Forelimb muscle (tissue), 1 donor: Measurements from ENCODE around the gene NFKBIA. TPM values are rescaled to one million over a fixed set of nuclear protein-coding genes. Genes with fewer than 3 reads are reported as not detected.
"Not testable (repeated sequence)": the region's sequence is repeated elsewhere in the genome, so short reads cannot be mapped to it uniquely, and the experiment has no call there.

Experiments
- DNase-seq: peaks from one replicate; pipeline ENCODE4 v3.0.0-alpha.2; 2013; ENCODE audit warnings: low read depth
- polyA plus RNA-seq: library from polyadenylated mRNA; unstranded; fragments of 120-200 nt; gene quantifications from one replicate; pipeline ENCODE4 v1.2.1, GENCODE V29; 2013; ENCODE audit not compliant: insufficient read length

Gene NFKBIA
- polyA plus RNA-seq, 1 donor = 41.0 TPM

- DNase-seq = no peak
Observed at GRCh38 chr14:35408026-35408425, 3.5 kb upstream of the NFKBIA start.

- no peak for DNase-seq
Observed at GRCh38 chr14:35407306-35407630, 2.7 kb upstream of the NFKBIA start.

GRCh38 chr14:35406506-35407305 lies 2.2 kb upstream of the NFKBIA start:
- no peak for DNase-seq

- DNase-seq = no peak
Observed at GRCh38 chr14:35406090-35406489, 1.5 kb upstream of the NFKBIA start.

GRCh38 chr14:35405304-35405996 lies 901 bp upstream of the NFKBIA start:
- DNase-seq = no peak

- no peak for DNase-seq
Observed at GRCh38 chr14:35403603-35404448, 723 bp downstream of the NFKBIA start.

- DNase-seq = no peak
Observed at GRCh38 chr14:35403114-35403602, 1.4 kb downstream of the NFKBIA start.

GRCh38 chr14:35402323-35403113 lies 2.0 kb downstream of the NFKBIA start:
- DNase-seq = no peak

GRCh38 chr14:35401422-35402265 lies 2.9 kb downstream of the NFKBIA start:
- DNase-seq = no peak

GRCh38 chr14:35400648-35401421 lies 3.7 kb downstream of the NFKBIA start:
- DNase-seq = no peak

- no peak for DNase-seq
Observed at GRCh38 chr14:35399083-35399937, 5.2 kb downstream of the NFKBIA start.

- DNase-seq = no peak
Observed at GRCh38 chr14:35398071-35398584, 6.4 kb downstream of the NFKBIA start.

GRCh38 chr14:35396610-35397009 lies 7.9 kb downstream of the NFKBIA start:
- not testable (repeated sequence) for DNase-seq

GRCh38 chr14:35395283-35395682 lies 9.3 kb downstream of the NFKBIA start:
- no peak for DNase-seq

GRCh38 chr14:35394326-35395013 lies 10.1 kb downstream of the NFKBIA start:
- no peak for DNase-seq

- no peak for DNase-seq
Observed at GRCh38 chr14:35393826-35394225, 10.7 kb downstream of the NFKBIA start.

- no peak for DNase-seq
Observed at GRCh38 chr14:35392103-35392502, 12.4 kb downstream of the NFKBIA start.

GRCh38 chr14:35391388-35391710 lies 13.2 kb downstream of the NFKBIA start:
- no peak for DNase-seq
